NCI-H2171 (cell line): ENCODE results near the gene RBMS2.

Experiments
- DNase-seq: peaks from one replicate; lab custom pipeline; 2025; lab: John Stamatoyannopoulos, UW

The RBMS2 gene

GRCh38 chr12:56631790-56632700, 110.4 kb downstream of the RBMS2 start:
- DNase-seq: no peak

- no peak for DNase-seq
Measured at GRCh38 chr12:56632701-56633467, 111.3 kb downstream of the RBMS2 start.

GRCh38 chr12:56633468-56634241, 112.0 kb downstream of the RBMS2 start:
- no peak for DNase-seq

GRCh38 chr12:56634242-56634836, 112.7 kb downstream of the RBMS2 start:
- DNase-seq: peak; percentile 60

- DNase-seq: peak; percentile 77
Measured at GRCh38 chr12:56634837-56635791, 113.5 kb downstream of the RBMS2 start.

GRCh38 chr12:56635806-56636674, 114.4 kb downstream of the RBMS2 start:
- peak; percentile 73 for DNase-seq

GRCh38 chr12:56636675-56637540, 115.3 kb downstream of the RBMS2 start:
- peak; percentile 99 for DNase-seq

GRCh38 chr12:56637621-56638020, 116.0 kb downstream of the RBMS2 start:
- DNase-seq: no peak

- DNase-seq: no peak
Measured at GRCh38 chr12:56641219-56641618, 119.6 kb downstream of the RBMS2 start.

- no peak for DNase-seq
Measured at GRCh38 chr12:56644654-56645053, 123.0 kb downstream of the RBMS2 start.

- DNase-seq: no peak
Measured at GRCh38 chr12:56645201-56645716, 123.6 kb downstream of the RBMS2 start.
